M059J (cell line): ENCODE measurements around the gene INTS11. TPM values are rescaled to one million over a fixed set of nuclear protein-coding genes. Genes with fewer than 3 reads are reported as not detected.

Experiments
- DNase-seq: peaks from one replicate; pipeline ENCODE4 v3.0.0-alpha.2; 2012; ENCODE audit warnings: low read depth
- total RNA-seq: library from RNA; depleted of rRNA; stranded (reverse); fragments of >200 nt; shearing (Covaris generic); gene quantifications from 2 replicates; pipeline ENCODE4 v1.2.3, GENCODE V29; 2014

Gene INTS11
- total RNA-seq, 1 experiment from 2014 or later, result 87.4 TPM

GRCh38 chr1:1299686-1300351 lies 24.6 kb downstream of the INTS11 start:
- no peak for DNase-seq

GRCh38 chr1:1298861-1299685 lies 25.4 kb downstream of the INTS11 start:
- DNase-seq, result no peak

- no peak for DNase-seq
These were observed 26.5 kb downstream of the INTS11 start for GRCh38 chr1:1297802-1298424.

GRCh38 chr1:1296070-1297061 lies 28.1 kb downstream of the INTS11 start:
- no peak for DNase-seq

GRCh38 chr1:1295154-1295923 lies 29.1 kb downstream of the INTS11 start:
- no peak for DNase-seq

- no peak for DNase-seq
These were observed 30.1 kb downstream of the INTS11 start for GRCh38 chr1:1294250-1294890.

GRCh38 chr1:1293263-1294249 lies 30.9 kb downstream of the INTS11 start:
- no peak for DNase-seq

GRCh38 chr1:1292851-1293250 lies 31.6 kb downstream of the INTS11 start:
- DNase-seq, result no peak

GRCh38 chr1:1292442-1292779 lies 32.0 kb downstream of the INTS11 start:
- DNase-seq, result no peak

GRCh38 chr1:1291548-1292441 lies 32.7 kb downstream of the INTS11 start:
- peak; percentile 63 for DNase-seq

- DNase-seq, result no peak
These were observed 33.4 kb downstream of the INTS11 start for GRCh38 chr1:1291023-1291528.

- peak; percentile 36 for DNase-seq
These were observed 34.2 kb downstream of the INTS11 start for GRCh38 chr1:1290238-1290731.

- DNase-seq, result no peak
These were observed 37.0 kb downstream of the INTS11 start for GRCh38 chr1:1287288-1288110.

GRCh38 chr1:1286313-1287261 lies 37.9 kb downstream of the INTS11 start:
- DNase-seq, result no peak

GRCh38 chr1:1285611-1286311 lies 38.7 kb downstream of the INTS11 start:
- no peak for DNase-seq
